HG03135 (cell line): ENCODE data around the gene PDGFB.

Experiments used
- ATAC-seq: cut with Tn5 transposase; IDR thresholded peaks from one replicate; pipeline ENCODE4 v1.9.1; 2021; ENCODE audit warnings: mild to moderate bottlenecking, moderate library complexity; ENCODE audit not compliant: unreplicated experiment

PDGFB gene

GRCh38 chr22:39244496-39245129, at the start of gene PDGFB:
PDGFB (minus strand) TSS chr22:39244982; CDS start chr22:39243963, 1,019 bp downstream.
- no peak for ATAC-seq

- no peak for ATAC-seq
These were observed 49.1 kb upstream of the PDGFB start for GRCh38 chr22:39293766-39294368.

GRCh38 chr22:39292561-39293074, 47.8 kb upstream of the PDGFB start:
- ATAC-seq: no peak

DNA sequence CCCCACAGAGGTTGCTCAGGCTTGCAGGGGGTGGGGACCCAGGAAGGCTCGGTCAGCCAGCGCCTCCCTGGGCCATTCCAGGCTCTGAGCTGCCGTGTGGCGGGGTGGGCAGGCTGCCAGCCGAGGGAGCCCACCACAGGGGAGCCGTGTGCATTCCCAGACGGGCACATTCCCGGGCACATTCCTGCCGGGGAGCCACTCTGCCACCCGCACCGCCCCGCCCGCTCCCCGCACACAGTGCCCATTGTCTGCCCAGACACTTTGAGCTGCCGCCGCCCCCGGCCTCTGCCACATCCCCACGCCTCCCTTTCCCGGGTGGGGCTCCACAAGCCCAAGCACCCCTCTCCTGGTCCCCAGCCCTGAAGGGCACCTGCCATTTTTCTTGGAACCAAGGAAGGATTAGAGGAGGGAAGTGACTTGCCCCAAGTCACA, 47.3 kb upstream of the PDGFB start:
- ATAC-seq: no peak

GRCh38 chr22:39291523-39291922, 46.7 kb upstream of the PDGFB start:
- no peak for ATAC-seq

GRCh38 chr22:39290724-39291161, 46.0 kb upstream of the PDGFB start:
- no peak for ATAC-seq

DNA sequence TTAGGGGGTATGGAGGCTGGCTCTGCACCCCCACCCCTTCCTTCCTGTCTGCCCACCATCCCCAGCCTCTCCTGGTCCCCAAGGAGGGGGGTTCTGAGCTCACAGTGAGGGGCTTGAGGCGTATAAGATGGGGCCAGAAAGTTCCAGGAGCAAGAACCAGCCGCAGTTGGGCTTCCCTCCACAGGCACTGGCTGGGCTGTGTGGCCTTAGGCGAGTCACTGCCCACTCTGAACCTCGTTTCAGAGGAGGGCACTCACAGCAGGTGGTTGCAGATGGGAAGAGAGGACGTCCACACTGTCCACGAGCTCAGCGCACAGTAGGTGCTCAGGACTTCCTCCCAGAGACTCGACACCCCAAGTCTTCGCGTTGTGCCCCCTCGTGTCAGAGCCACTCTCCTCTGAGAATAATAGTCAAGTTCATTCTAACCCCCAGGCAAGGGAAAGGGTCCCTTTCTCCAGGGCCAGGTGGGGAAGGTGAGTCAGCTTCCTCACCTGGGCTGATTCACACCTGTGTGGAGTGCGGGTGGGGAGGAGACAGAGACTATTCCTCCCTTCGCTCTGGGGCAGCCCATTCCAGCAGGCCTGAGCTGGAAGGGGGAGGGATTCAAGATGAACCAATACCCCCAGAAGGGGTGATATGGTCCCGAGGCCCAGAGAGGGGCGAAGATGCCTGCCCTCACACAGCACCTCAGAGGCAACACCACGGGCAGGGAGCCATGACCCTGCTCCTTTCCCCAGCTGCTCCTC, 45.4 kb upstream of the PDGFB start:
- ATAC-seq: no peak

GRCh38 chr22:39289533-39289932, 44.8 kb upstream of the PDGFB start:
- no peak for ATAC-seq

GRCh38 chr22:39288135-39288898, 43.5 kb upstream of the PDGFB start:
- no peak for ATAC-seq

DNA sequence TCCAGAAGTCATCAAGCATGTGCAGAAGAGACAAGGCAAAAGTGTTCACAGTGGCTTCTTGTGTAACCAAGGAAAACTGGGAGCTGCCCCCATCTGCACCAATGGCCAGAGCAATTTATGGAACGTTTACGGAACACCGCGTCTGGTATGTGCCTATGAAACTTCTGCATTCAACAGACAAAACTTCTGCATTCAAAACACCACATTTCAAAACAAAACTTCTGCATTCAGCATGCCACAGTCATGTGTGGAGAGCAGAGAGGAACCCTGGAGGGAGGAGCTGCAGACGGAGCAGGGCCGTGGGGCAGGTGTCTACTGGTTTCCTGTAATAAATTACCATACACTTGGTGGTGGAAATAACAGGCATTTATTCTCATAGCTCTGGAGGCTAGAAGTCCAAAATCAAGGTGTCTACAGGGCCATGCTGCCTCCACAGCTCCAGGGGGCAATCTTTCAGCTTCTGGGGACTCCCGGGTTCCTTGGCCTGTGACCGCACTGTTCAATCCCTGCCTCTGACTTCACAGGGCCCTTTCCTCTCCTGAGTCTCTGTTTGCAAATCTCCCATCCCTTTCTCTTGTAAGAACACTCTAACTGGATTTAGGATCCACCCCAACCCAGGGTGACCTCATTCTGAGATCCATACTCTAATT, 42.4 kb upstream of the PDGFB start:
- ATAC-seq: no peak

- ATAC-seq: no peak
These were observed 40.2 kb upstream of the PDGFB start for GRCh38 chr22:39284983-39285382.

DNA sequence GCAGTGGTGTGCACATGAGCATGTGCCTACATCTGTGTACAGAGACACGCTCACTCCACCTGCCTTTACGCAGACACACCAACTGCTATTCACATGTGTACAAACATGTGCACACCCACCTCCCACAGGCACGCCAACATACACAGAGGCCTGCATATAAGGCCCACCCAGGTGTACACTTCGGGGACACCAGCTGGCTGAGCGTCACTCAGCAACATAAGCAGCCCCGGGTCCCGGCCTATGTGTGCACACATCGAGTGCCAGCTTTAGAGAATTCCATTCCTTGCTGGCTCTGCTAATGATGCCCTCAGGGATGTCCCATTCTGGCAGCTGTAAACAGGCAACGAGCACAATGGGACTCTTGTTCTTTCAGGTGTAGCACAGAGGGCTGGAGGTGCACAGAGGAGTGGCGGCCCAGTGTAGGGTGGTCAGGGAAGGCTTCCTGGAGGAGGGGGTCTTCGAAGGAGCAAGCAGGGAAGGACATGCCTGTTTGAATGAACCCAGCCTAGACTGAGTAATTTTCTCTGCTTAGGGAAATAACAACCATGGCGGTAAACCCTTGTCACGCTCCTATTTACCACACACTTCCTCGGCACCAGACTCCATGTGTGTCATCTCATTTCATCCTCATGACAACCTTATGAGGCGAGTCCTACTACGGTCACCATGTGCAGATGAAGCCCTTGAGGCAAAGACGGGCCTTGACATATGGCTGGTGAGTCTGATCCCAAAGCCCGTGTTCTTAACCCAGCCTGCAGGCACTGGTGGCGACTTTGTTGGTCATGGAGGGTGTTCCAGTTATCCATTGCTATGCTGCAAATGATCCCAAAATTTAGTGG, 39.6 kb upstream of the PDGFB start:
- no peak for ATAC-seq

DNA sequence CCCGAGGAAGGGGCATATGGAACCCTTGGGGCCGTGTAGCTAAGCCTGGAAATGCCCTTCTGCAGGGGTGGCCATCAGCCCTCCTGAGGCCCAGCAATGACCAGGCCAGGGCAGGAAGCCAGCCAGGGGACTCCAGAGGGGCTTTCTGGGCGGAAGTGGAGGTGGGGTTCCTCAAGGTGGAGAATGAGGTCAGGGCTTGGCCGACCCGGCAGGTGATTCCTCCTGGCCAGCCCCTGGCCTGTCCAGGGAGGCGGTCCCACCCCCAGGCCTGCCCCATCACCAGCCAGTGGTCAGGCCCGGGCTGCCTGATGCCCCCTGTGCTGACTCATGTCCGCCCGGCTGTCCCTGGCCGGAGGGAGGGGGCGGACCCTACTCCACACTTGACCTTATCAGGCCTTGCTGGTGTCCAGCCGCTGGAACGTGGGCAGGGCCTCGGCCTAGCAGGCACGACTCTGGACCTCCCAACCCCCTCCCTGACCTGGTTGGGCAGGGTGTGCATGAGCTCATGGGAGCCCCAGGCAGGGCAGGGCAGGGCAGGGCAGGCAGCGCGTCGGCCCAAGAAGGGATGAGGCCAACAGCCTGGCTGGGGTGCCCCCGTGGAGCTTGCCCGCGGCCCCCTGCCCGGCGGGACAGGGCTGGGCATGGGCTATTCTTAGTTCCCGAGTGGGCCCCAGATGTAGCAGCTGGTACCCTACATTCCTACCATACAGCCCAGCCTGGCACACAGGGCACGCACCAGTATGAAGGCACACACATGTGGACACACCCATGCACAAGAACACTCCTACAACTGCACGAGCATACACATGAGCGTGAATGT, 38.8 kb upstream of the PDGFB start:
- ATAC-seq: no peak

DNA sequence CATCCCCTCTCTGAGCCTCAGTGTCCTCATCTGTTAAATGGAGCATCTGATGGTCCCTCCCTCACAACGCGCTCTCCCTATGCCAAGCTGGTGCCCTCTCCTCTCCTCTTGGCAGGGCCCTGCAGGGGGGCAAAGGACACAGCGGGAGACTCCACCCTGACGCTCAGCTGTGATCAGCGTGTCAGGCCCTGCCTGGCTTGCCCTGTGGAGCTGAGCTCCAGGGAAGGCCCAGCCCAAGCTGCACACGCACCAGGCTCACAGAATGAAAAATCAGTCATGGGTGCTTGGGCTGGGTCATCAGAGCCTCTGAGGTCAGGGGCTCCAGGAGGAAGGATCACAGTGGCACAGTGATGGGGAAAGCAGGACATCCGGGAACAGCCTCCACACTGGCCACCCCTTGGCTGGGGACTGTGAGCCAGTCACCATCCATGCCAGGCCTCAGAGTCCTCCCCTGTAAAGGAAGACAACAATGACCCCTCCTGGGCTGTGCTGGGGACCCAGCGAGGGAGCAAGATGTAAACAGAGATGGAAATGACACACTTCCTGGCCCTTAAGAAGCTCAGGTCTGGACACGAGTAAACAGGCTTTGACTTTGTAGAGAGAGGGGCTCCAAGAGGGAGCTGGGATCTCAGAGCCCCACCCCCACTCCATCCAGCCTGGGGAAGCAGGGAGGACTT, 38.0 kb upstream of the PDGFB start:
- no peak for ATAC-seq

DNA sequence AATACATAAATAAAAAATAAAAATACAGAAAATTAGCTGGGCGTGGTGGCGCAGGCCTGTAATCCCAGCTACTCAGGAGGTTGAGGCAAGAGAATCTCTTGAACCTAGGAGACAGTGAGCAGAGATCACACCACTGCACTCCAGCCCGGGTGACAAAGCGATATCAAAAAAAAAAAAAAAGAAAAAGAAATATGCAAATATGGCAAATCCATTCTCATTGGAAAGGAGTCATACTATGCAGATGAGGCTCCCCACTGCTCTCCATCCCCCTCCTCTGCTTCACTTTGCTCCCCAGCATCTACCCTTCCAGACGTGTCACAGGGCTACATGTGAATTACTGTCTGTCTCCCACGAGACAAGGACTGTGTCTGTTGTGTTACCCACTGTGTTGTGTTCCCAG, 36.3 kb upstream of the PDGFB start:
- ATAC-seq: no peak

DNA sequence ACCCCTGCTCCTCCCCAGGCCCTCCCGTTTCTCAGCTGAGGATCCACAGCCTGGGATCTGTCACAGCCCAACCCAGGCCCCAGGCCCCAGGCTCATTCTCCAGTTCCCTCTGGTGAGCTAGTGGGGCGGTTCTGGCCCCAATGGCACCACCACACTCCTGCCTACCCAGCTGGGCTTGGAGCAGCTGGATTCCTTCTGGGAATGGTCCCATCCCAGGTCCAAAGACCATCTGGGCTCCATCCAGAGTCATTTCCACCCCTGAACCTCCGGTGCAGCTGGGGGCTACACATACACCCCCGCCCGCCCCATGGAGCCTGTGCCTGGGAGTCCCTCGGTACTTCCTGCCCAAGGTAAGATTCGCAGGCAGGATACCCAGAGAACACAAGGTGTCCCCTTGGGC, 35.5 kb upstream of the PDGFB start:
- ATAC-seq: no peak

DNA sequence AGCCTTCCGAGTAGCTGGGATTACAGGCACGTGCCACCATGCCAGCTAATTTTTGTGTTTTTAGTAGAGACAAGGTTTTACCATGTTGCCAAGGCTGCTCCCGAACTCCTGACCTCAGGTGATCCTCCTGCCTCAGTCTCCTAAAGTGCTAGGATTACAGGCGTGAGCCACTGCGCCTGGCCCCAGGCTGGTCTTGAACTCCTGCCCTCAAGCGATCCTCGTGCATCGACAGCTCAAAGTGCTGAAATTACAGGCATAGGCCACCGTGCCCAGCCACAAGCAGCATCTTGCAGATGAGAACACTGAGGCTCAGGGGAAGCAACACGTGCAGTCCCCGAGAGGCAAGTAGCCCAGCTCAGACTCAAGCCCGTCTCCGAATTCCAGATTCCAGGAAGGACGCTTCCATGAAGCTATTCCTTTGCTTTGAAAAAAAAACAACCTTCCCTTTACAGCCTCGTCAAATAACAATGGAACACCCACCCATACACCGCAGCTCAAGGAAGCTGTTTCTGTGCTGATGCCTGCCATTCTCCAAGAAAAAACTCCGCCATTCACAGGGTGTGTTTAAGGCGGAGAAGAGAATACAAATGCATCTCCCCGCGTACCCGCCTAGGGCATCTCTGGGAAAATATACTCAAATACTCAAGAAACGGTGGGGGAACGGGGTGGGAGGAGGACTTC, 34.5 kb upstream of the PDGFB start:
- no peak for ATAC-seq

DNA sequence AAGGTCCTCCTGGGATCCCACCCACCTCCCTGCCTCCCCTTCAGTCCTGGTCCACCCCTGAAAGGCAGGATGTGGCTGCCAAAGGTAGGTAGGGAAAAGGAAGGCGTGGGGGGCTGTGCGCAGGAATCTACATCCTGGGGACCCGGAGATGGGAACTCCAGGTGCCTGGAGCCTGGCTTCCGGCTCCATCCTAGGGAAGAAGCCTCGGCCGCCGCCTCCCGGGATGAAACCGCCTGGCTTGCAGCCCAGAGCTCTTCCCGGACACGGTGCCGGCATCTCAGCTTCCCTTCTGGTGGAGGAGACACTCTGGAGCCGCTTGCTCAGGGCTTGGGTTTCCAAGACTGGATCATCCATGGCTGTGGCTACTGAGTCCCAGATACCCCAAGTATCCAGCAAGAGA, 33.3 kb upstream of the PDGFB start:
- no peak for ATAC-seq
